Suppressor macrophage (primary cell): ENCODE data around the gene ELMO1.
"Not testable (repeated sequence)": the region's sequence is repeated elsewhere in the genome, so short reads cannot be mapped to it uniquely, and the experiment has no call there.

Experiments used
- DNase-seq, 4 experiments: peaks; one replicate each; pipeline ENCODE4 v3.0.0-alpha.2; 2020 to 2022

Gene ELMO1

GRCh38 chr7:37009125-37009675, 439.5 kb downstream of the ELMO1 start:
- DNase-seq = no peak

- no peak for DNase-seq
Measured at GRCh38 chr7:37007691-37008090, 441.0 kb downstream of the ELMO1 start.

GRCh38 chr7:37007268-37007667, 441.4 kb downstream of the ELMO1 start:
- DNase-seq = no peak

GRCh38 chr7:37006764-37007163, 441.9 kb downstream of the ELMO1 start:
- DNase-seq = no peak

- DNase-seq = no peak
Measured at GRCh38 chr7:37000511-37000910, 448.2 kb downstream of the ELMO1 start.

- DNase-seq = no peak
Measured at GRCh38 chr7:36999626-37000485, 448.8 kb downstream of the ELMO1 start.

GRCh38 chr7:36995776-36996175, 452.9 kb downstream of the ELMO1 start:
- no peak for DNase-seq

GRCh38 chr7:36994456-36995112, 454.1 kb downstream of the ELMO1 start:
- DNase-seq = no peak

GRCh38 chr7:36986948-36987724, 461.5 kb downstream of the ELMO1 start:
- DNase-seq = peak; percentile 51 to 61 (median 56)

- DNase-seq = no peak
Measured at GRCh38 chr7:36986511-36986933, 462.1 kb downstream of the ELMO1 start.

GRCh38 chr7:36985866-36986400, 462.7 kb downstream of the ELMO1 start:
- DNase-seq = no peak

- no peak for DNase-seq
Measured at GRCh38 chr7:36985316-36985715, 463.3 kb downstream of the ELMO1 start.

GRCh38 chr7:36984710-36985312, 463.9 kb downstream of the ELMO1 start:
- peak in 3 of 4 experiments; percentile 30 to 59 (median 47) for DNase-seq

- DNase-seq = peak in 1 of 4 experiments; percentile 26
Measured at GRCh38 chr7:36984041-36984521, 464.6 kb downstream of the ELMO1 start.

- DNase-seq = no peak
Measured at GRCh38 chr7:36982766-36983165, 465.9 kb downstream of the ELMO1 start.

- no peak for DNase-seq
Measured at GRCh38 chr7:36979810-36980248, 468.8 kb downstream of the ELMO1 start.

GRCh38 chr7:36978461-36978860, 470.2 kb downstream of the ELMO1 start:
- no peak for DNase-seq

- DNase-seq = no peak
Measured at GRCh38 chr7:36977878-36978277, 470.8 kb downstream of the ELMO1 start.

- not testable (repeated sequence) for DNase-seq
Measured at GRCh38 chr7:36973534-36973933, 475.1 kb downstream of the ELMO1 start.

GRCh38 chr7:36972140-36972518, 476.5 kb downstream of the ELMO1 start:
- peak; percentile 37 to 64 (median 56) for DNase-seq

GRCh38 chr7:36971515-36972139, 477.0 kb downstream of the ELMO1 start:
- no peak for DNase-seq
